GM19468 (cell line): ENCODE results near the gene MECP2.

Experiments used
- ATAC-seq: cut with Tn5 transposase; IDR thresholded peaks from one replicate; pipeline ENCODE4 v1.9.1; 2021; ENCODE audit warnings: mild to moderate bottlenecking, moderate library complexity, moderate number of reproducible peaks; ENCODE audit not compliant: unreplicated experiment; ENCODE audit errors: extremely low read depth

Gene MECP2

GRCh38 chrX:154020536-154021115 lies 76.9 kb downstream of the MECP2 start:
- ATAC-seq = no peak

GRCh38 chrX:154019633-154020528 lies 77.6 kb downstream of the MECP2 start, which contains the start of gene IRAK1:
IRAK1 (minus strand) TSS chrX:154019902; CDS start chrX:154019812, 90 bp downstream.
- ATAC-seq = no peak

GRCh38 chrX:154019061-154019621 lies 78.4 kb downstream of the MECP2 start:
- ATAC-seq = no peak

GRCh38 chrX:154018518-154019060 lies 78.9 kb downstream of the MECP2 start:
- ATAC-seq = no peak

- ATAC-seq = no peak
These were observed 79.6 kb downstream of the MECP2 start for GRCh38 chrX:154017766-154018517.

GRCh38 chrX:154016366-154017076 lies 81.0 kb downstream of the MECP2 start:
- ATAC-seq = no peak

- ATAC-seq = no peak
These were observed 81.8 kb downstream of the MECP2 start for GRCh38 chrX:154015581-154016264.

GRCh38 chrX:154014429-154015380 lies 82.8 kb downstream of the MECP2 start:
- ATAC-seq = no peak

GRCh38 chrX:154013614-154014360 lies 83.7 kb downstream of the MECP2 start:
- ATAC-seq = no peak

GRCh38 chrX:154013001-154013421 lies 84.5 kb downstream of the MECP2 start:
- ATAC-seq = no peak

GRCh38 chrX:154012336-154012991 lies 85.1 kb downstream of the MECP2 start:
- no peak for ATAC-seq

- ATAC-seq = no peak
These were observed 85.9 kb downstream of the MECP2 start for GRCh38 chrX:154011376-154012335.

GRCh38 chrX:154010330-154011087 lies 87.0 kb downstream of the MECP2 start:
- ATAC-seq = no peak

- no peak for ATAC-seq
These were observed 89.0 kb downstream of the MECP2 start for GRCh38 chrX:154008521-154008920.

GRCh38 chrX:154006947-154007346 lies 90.6 kb downstream of the MECP2 start:
- no peak for ATAC-seq
